B cell (primary cell): Measurements from ENCODE around the gene MLXIP. TPM values are rescaled to one million over a fixed set of nuclear protein-coding genes. Genes with fewer than 3 reads are reported as not detected.

Experiments used
- ATAC-seq: fragments of 200-7000 bp; cut with Tn5 transposase; one replicate; pipeline ENCODE4 v1.10.0; 2021; ENCODE audit warnings: low read depth, mild to moderate bottlenecking, moderate number of reproducible peaks, moderate library complexity
- CTCF ChIA-PET: fragments of 350-600 bp; sonication (Branson Sonifier 250); formaldehyde crosslinking; loops from one replicate; lab custom pipeline; 2021; ENCODE audit warnings: antibody characterized with exemption, inconsistent platforms; lab: Charles Lee
- POLR2A ChIA-PET: fragments of 350-600 bp; sonication (Branson Sonifier 250); formaldehyde crosslinking; loops from one replicate; lab custom pipeline; 2021; ENCODE audit warnings: antibody characterized with exemption; lab: Charles Lee
- DNase-seq: peaks from one replicate; pipeline ENCODE4 v3.0.0; 2013
- H2AFZ ChIP-seq: 2 replicates; pipeline ENCODE4 v1.6.1; 2012; ENCODE audit warnings: mild to moderate bottlenecking, low read depth, low read length; ENCODE audit not compliant: insufficient read depth, poor library complexity, severe bottlenecking
- H3K27ac ChIP-seq, 2 donors: 1 replicate in 1 of 2; 2 replicates in 1 of 2; pipeline ENCODE4 v1.5.1; 2012 to 2013; ENCODE audit warnings: low read length in 2 of 2, mild to moderate bottlenecking in 2 of 2, moderate library complexity in 1 of 2
- H3K27me3 ChIP-seq, 4 experiments: fragments of 200-600 bp in 1 of 4; sonication (generic) in 1 of 4; replicated peaks in 1 of 4; 1 replicate in 2 of 4; 2 replicates in 2 of 4; pipeline versions ENCODE4 v1.6.1 to v1.7.0; 2013 to 2016; ENCODE audit warnings: low read length in 3 of 4, mild to moderate bottlenecking in 2 of 4, mixed read lengths in 1 of 4, moderate library complexity in 1 of 4; ENCODE audit not compliant: insufficient read depth in 4 of 4, control insufficient read depth in 3 of 4; ENCODE audit errors: control extremely low read depth in 1 of 4
- H3K36me3 ChIP-seq, 2 experiments: replicated peaks in 1 of 2; 1 replicate in 1 of 2; 2 replicates in 1 of 2; pipeline versions ENCODE4 v1.6.1 to v1.7.1; 2013; ENCODE audit warnings: low read length in 1 of 2; ENCODE audit not compliant: insufficient read depth in 2 of 2, control insufficient read depth in 1 of 2; ENCODE audit errors: control extremely low read depth in 1 of 2, extremely low read depth in 1 of 2
- H3K4me1 ChIP-seq, 2 donors: fragments of 200-600 bp in 1 of 2; sonication (generic) in 1 of 2; 1 replicate in 1 of 2; 2 replicates in 1 of 2; pipeline versions ENCODE4 v1.5.1 to v1.6.1; 2013 to 2017; ENCODE audit warnings: low read length in 2 of 2; ENCODE audit not compliant: control insufficient read depth in 2 of 2, insufficient read depth in 2 of 2
- H3K4me2 ChIP-seq: replicated peaks from 2 replicates; pipeline ENCODE3; 2012; ENCODE audit warnings: mild to moderate bottlenecking, low read depth, low read length; ENCODE audit not compliant: poor library complexity, severe bottlenecking
- H3K4me3 ChIP-seq, 5 experiments: fragments of 200-600 bp in 1 of 5; sonication (generic) in 1 of 5; 1 replicate in 3 of 5; 2 replicates in 2 of 5; pipeline versions ENCODE4 v1.5.1 to v1.7.0; 2011 to 2016; ENCODE audit warnings: low read length in 4 of 5, mild to moderate bottlenecking in 4 of 5, low read depth in 2 of 5, control low read depth in 1 of 5, moderate library complexity in 1 of 5; ENCODE audit not compliant: insufficient read depth in 1 of 5; ENCODE audit errors: control extremely low read depth in 1 of 5, extremely low read depth in 1 of 5
- H3K79me2 ChIP-seq: fragments of 200-600 bp; sonication (generic); one replicate; pipeline ENCODE4 v1.6.0; 2016; ENCODE audit warnings: low read length; ENCODE audit not compliant: control insufficient read depth, insufficient read depth
- H3K9ac ChIP-seq: fragments of 200-600 bp; sonication (generic); 2 replicates; pipeline ENCODE4 v1.6.1; 2017; ENCODE audit warnings: mild to moderate bottlenecking, low read length, moderate library complexity
- H3K9me3 ChIP-seq, 3 donors: one replicate each; pipeline versions ENCODE4 v1.6.1 to v1.7.1; 2013; ENCODE audit warnings: low read length in 2 of 3; ENCODE audit not compliant: control insufficient read depth in 2 of 3, insufficient read depth in 1 of 3; ENCODE audit errors: control extremely low read depth in 1 of 3
- H4K20me1 ChIP-seq: 2 replicates; pipeline ENCODE4 v1.6.0; 2012; ENCODE audit warnings: mild to moderate bottlenecking, low read length; ENCODE audit not compliant: insufficient read depth, control insufficient read depth, poor library complexity, severe bottlenecking
- H3K27ac Mint-ChIP-seq: one replicate; pipeline ENCODE4 v1.8.0; 2021; ENCODE audit warnings: mixed read lengths
- H3K27me3 Mint-ChIP-seq: one replicate; pipeline ENCODE4 v1.8.0; 2021; ENCODE audit warnings: mixed read lengths
- H3K4me1 Mint-ChIP-seq: one replicate; pipeline ENCODE4 v1.8.0; 2021; ENCODE audit warnings: mixed read lengths
- H3K4me3 Mint-ChIP-seq: one replicate; pipeline ENCODE4 v1.8.0; 2021; ENCODE audit warnings: mixed read lengths
- H3K9me3 Mint-ChIP-seq: one replicate; pipeline ENCODE4 v1.8.0; 2022; ENCODE audit warnings: mixed read lengths; ENCODE audit not compliant: insufficient read depth
- EZH2 ChIP-seq: IDR thresholded peaks from 2 replicates; pipeline ENCODE4 v1.6.1; 2012; ENCODE audit warnings: borderline replicate concordance, low read depth, mild to moderate bottlenecking, moderate library complexity, low read length; ENCODE audit not compliant: insufficient read depth, poor library complexity, severe bottlenecking
- WGBS: methylation state at CpG from one replicate; pipeline ENCODE4 v1.1.5; 2013; ENCODE audit warnings: missing lambda C conversion rate; ENCODE audit not compliant: insufficient coverage; 5-methylcytosine and 5-hydroxymethylcytosine counted together
- intact Hi-C: fragments of 100-400 bp; cut with micrococcal nuclease; formaldehyde crosslinking; loops from one replicate; pipeline ENCODE4 v1.10.0; 2022
- polyA plus RNA-seq: library from polyadenylated mRNA; depleted of rRNA; stranded (reverse); fragments of >200 nt; gene quantifications from 2 replicates; pipeline ENCODE4 v1.2.3, GENCODE V29; 2012
- total RNA-seq, 2 donors: library from RNA; stranded (reverse); fragments of 120-200 nt in 1 of 2; gene quantifications; 1 replicate in 1 of 2; 2 replicates in 1 of 2; pipeline versions ENCODE4 v1.2.3 to v1.2.4, GENCODE V29; 2013 to 2022
- TF ChIP-seq, protein P1 (sequence below): fragments of 200-600 bp; IDR thresholded peaks from one replicate; pipeline ENCODE4 v1.8.0; 2022; ENCODE audit warnings: antibody characterized with exemption, mild to moderate bottlenecking

MLXIP gene
- total and polyA plus RNA-seq, 2 donors (not counting 1 experiment from before 2014, with no cell fraction given) = 28.1 to 91.2 TPM

DNA sequence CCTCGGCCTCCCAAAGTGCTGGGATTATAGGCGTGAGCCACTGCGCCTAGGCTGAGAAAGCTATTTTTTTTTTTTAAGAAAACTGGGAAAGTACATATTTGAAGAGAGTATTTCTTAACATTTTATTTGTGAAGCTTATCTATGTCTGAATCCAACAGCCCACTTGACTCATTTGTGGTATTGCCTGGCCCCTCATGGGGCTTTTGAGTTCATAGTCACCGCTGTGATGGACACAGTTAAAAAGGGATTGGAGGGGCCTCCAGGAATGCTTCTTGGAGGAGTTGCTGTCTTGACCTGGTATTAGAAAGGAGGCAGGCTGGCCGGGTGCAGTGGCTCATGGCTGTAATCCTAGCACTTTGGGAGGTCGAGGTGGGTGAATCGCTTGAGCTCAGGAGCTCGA lies 30.4 kb upstream of the MLXIP start:
- no peaks in the 10 kb centered on the region for H3K4me1 Mint-ChIP-seq
- no peak for ATAC-seq
- H3K9me3 Mint-ChIP-seq = no peaks in the 10 kb centered on the region
- H3K4me3 ChIP-seq = no peak overlapping the region
- no peak overlapping the region for H3K27ac Mint-ChIP-seq
- H3K4me2 ChIP-seq = no peak overlapping the region
- DNase-seq = no peak
- H3K27me3 Mint-ChIP-seq = no peaks in the 10 kb centered on the region
- intact Hi-C loops = no loop called here
- H3K27ac ChIP-seq = no peak overlapping the region
- H4K20me1 ChIP-seq = peaks cover 36% of the 10 kb centered on the region
- ChIA-PET POLR2A (no interaction called here), CTCF (interaction anchor here (0.5 to 1.5 kb wide), 4 partner anchors 43 to 1857 kb away, joined by 3 to 8 read pairs (median 4); no protein-coding TSS in a partner anchor)
- H2AFZ ChIP-seq = no peak overlapping the region
- no peaks in the 10 kb centered on the region for H3K79me2 ChIP-seq
- no peak overlapping the region for H3K9ac ChIP-seq
- no peaks in the 10 kb centered on the region for H3K27me3 ChIP-seq
- H3K9me3 ChIP-seq = no peaks in the 10 kb centered on the region
- no peak overlapping the region for H3K4me3 Mint-ChIP-seq
- peaks cover 0 to 52% of the 10 kb centered on the region in 2 experiments for H3K36me3 ChIP-seq
- no peaks in the 10 kb centered on the region for H3K4me1 ChIP-seq
- 94% methylated on average over 5 of the region's 8 CpGs for WGBS
- TF ChIP-seq, protein P1, sequence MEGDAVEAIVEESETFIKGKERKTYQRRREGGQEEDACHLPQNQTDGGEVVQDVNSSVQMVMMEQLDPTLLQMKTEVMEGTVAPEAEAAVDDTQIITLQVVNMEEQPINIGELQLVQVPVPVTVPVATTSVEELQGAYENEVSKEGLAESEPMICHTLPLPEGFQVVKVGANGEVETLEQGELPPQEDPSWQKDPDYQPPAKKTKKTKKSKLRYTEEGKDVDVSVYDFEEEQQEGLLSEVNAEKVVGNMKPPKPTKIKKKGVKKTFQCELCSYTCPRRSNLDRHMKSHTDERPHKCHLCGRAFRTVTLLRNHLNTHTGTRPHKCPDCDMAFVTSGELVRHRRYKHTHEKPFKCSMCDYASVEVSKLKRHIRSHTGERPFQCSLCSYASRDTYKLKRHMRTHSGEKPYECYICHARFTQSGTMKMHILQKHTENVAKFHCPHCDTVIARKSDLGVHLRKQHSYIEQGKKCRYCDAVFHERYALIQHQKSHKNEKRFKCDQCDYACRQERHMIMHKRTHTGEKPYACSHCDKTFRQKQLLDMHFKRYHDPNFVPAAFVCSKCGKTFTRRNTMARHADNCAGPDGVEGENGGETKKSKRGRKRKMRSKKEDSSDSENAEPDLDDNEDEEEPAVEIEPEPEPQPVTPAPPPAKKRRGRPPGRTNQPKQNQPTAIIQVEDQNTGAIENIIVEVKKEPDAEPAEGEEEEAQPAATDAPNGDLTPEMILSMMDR = no peak
- no peak for TF ChIP-seq EZH2

- DNase-seq (no peak), ATAC-seq (no peak)
- Mint-ChIP-seq H3K4me3 (no peak overlapping the region), H3K27me3 (no peaks in the 10 kb centered on the region), H3K27ac (no peak overlapping the region), H3K4me1 (peaks cover 1% of the 10 kb centered on the region), H3K9me3 (no peaks in the 10 kb centered on the region)
- H3K27ac ChIP-seq = no peak overlapping the region
- no peak for TF ChIP-seq EZH2
- TF ChIP-seq, protein P1 = no peak
- H3K9me3 ChIP-seq = no peaks in the 10 kb centered on the region
- ChIA-PET CTCF (interaction anchor here (0.9 kb wide), 1 partner anchor 70 kb away, joined by 4 read pairs; no protein-coding TSS in a partner anchor), POLR2A (no interaction called here)
- peaks cover 5% of the 10 kb centered on the region for H3K79me2 ChIP-seq
- no peak overlapping the region for H3K4me2 ChIP-seq
- H3K9ac ChIP-seq = no peak overlapping the region
- peaks cover 33% of the 10 kb centered on the region for H4K20me1 ChIP-seq
- H3K27me3 ChIP-seq = no peaks in the 10 kb centered on the region
- intact Hi-C loops = no loop called here
- 91% methylated on average over 9 of the region's 9 CpGs for WGBS
- H3K4me1 ChIP-seq = peaks cover 0 to 4% of the 10 kb centered on the region in 2 donors
- H2AFZ ChIP-seq = no peak overlapping the region
- H3K4me3 ChIP-seq = no peak overlapping the region
- H3K36me3 ChIP-seq = peaks cover 0 to 42% of the 10 kb centered on the region in 2 experiments
These were observed 28.7 kb upstream of the MLXIP start for GRCh38 chr12:122049827-122050226.
